WI38 (cell line): ENCODE measurements around the gene DAZL.
"Not testable (repeated sequence)": the region's sequence is repeated elsewhere in the genome, so short reads cannot be mapped to it uniquely, and the experiment has no call there.

Experiments used
- H3K4me3 ChIP-seq: 2 replicates; pipeline ENCODE4 v1.5.1; 2011; ENCODE audit warnings: low read depth, mild to moderate bottlenecking, control low read depth, low read length
- TF ChIP-seq, protein P1 (sequence below): IDR thresholded peaks from 2 replicates; pipeline ENCODE4 v1.5.1; 2012; ENCODE audit warnings: low read depth, mild to moderate bottlenecking, control low read depth, low read length

Gene DAZL

DNA sequence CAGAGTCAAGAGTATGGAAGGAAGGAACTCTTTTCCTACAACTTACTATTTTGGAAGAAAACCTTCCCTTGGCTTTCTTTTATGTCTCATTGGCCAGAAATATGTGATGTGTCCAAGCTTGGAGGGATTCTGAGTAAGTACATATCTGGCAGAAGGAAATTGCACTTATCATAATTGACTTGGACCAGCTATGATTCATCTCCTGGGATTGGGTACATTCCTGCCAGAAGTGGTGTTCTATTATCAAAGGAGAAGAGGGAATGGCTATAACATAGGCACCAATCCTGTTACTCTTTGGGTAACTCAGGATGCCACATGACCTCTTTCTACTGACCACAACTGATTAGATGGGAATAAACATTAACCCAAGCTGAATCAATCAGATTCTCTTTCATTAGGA lies 13.5 kb upstream of the DAZL start:
- TF ChIP-seq, protein P1, sequence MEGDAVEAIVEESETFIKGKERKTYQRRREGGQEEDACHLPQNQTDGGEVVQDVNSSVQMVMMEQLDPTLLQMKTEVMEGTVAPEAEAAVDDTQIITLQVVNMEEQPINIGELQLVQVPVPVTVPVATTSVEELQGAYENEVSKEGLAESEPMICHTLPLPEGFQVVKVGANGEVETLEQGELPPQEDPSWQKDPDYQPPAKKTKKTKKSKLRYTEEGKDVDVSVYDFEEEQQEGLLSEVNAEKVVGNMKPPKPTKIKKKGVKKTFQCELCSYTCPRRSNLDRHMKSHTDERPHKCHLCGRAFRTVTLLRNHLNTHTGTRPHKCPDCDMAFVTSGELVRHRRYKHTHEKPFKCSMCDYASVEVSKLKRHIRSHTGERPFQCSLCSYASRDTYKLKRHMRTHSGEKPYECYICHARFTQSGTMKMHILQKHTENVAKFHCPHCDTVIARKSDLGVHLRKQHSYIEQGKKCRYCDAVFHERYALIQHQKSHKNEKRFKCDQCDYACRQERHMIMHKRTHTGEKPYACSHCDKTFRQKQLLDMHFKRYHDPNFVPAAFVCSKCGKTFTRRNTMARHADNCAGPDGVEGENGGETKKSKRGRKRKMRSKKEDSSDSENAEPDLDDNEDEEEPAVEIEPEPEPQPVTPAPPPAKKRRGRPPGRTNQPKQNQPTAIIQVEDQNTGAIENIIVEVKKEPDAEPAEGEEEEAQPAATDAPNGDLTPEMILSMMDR: no peak
- no peak overlapping the region for H3K4me3 ChIP-seq

GRCh38 chr3:16617155-16617554 lies 11.9 kb upstream of the DAZL start:
- H3K4me3 ChIP-seq: not testable (repeated sequence)

DNA sequence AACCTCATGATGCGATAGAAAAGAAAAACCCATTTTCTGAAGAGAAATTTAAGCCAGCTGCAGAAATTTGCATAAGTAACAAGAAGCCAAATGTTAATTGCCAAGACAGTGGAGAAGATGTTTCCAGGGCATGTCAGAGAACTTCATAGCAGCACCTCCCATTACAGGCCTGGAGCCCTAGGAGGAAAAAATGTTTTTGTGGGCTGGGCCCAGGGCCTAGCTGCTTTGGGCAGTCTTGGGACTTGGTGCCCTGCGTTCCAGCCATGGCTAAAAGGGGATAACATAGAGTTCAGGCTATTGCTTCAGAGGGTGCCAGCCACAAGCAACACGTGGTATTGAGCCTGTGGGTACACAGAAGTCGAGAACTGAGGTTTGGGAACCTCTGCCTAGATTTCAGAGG lies 10.9 kb upstream of the DAZL start:
- TF ChIP-seq, protein P1: no peak
- H3K4me3 ChIP-seq: no peak overlapping the region

GRCh38 chr3:16614033-16615031 lies 9.1 kb upstream of the DAZL start:
- H3K4me3 ChIP-seq: no peak overlapping the region
- TF ChIP-seq, protein P1: no peak

GRCh38 chr3:16609927-16610580 lies 4.8 kb upstream of the DAZL start:
- TF ChIP-seq, protein P1: no peak
- H3K4me3 ChIP-seq: no peak overlapping the region

- H3K4me3 ChIP-seq: no peak overlapping the region
- TF ChIP-seq, protein P1: no peak
Measured at GRCh38 chr3:16608816-16609215, 3.6 kb upstream of the DAZL start.

DNA sequence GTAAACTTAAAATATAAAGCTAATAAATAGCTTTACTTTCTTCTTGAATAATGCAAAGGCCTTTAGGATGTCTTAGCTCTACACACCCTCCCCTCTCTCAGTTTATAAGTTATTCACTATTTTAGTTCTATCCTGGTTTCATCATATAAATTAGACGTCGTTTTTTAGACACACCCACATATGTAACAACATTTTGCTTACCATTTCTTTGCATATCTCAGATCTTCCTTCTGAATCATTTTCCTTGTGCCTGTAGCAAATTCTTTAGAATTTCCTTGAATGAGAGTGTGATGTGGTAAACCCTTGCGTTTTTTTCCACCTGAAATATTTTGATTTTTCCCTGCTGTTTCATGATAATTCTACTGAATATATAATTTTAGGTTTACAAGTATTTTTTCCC lies 2.5 kb upstream of the DAZL start:
- TF ChIP-seq, protein P1: no peak
- H3K4me3 ChIP-seq: no peak overlapping the region
